DMS 273 treated with DMSO at 0.1 percent for 48 hours (cell line): ENCODE results near the gene KRTAP19-4.
"Not testable (repeated sequence)": the region's sequence is repeated elsewhere in the genome, so short reads cannot be mapped to it uniquely, and the experiment has no call there.

ENCODE experiments used
- DNase-seq: peaks from one replicate; lab custom pipeline; 2025; lab: John Stamatoyannopoulos, UW

Gene KRTAP19-4

GRCh38 chr21:30497065-30497464 lies at the start of gene KRTAP19-4:
Gene KRTAP19-4, minus strand, starts transcription at chr21:30497165. Its CDS starts 55 bp downstream, at chr21:30497110.
- DNase-seq = no peak

- no peak for DNase-seq
Measured at GRCh38 chr21:30541764-30542163, 44.8 kb upstream of the KRTAP19-4 start, which contains the start of gene KRTAP19-6. Gene KRTAP19-6, minus strand, starts transcription at chr21:30541864. Its CDS starts 31 bp downstream, at chr21:30541833.

- no peak for DNase-seq
Measured at GRCh38 chr21:30518876-30519275, 21.9 kb upstream of the KRTAP19-4 start.

- DNase-seq = no peak
Measured at GRCh38 chr21:30515681-30516080, 18.7 kb upstream of the KRTAP19-4 start.

GRCh38 chr21:30505621-30506205 lies 8.7 kb upstream of the KRTAP19-4 start:
- DNase-seq = not testable (repeated sequence)

GRCh38 chr21:30502041-30502440 lies 5.1 kb upstream of the KRTAP19-4 start, which contains the start of gene KRTAP19-5:
Gene KRTAP19-5, minus strand, starts transcription at chr21:30502141. Its CDS starts 51 bp downstream, at chr21:30502090.
- no peak for DNase-seq

- DNase-seq = no peak
Measured at GRCh38 chr21:30491963-30492428, 5.0 kb downstream of the KRTAP19-4 start, which contains the start of gene KRTAP19-3. Gene KRTAP19-3, minus strand, starts transcription at chr21:30492013. Its CDS starts 56 bp downstream, at chr21:30491957.

- no peak for DNase-seq
Measured at GRCh38 chr21:30487336-30487735, 9.6 kb downstream of the KRTAP19-4 start, which contains the start of gene KRTAP19-2. Gene KRTAP19-2, minus strand, starts transcription at chr21:30487436. Its CDS starts 88 bp downstream, at chr21:30487348.

GRCh38 chr21:30486180-30486579 lies 10.8 kb downstream of the KRTAP19-4 start:
- DNase-seq = no peak

GRCh38 chr21:30482130-30482529 lies 14.8 kb downstream of the KRTAP19-4 start:
- DNase-seq = no peak

- no peak for DNase-seq
Measured at GRCh38 chr21:30480145-30480544, 16.8 kb downstream of the KRTAP19-4 start, which contains the start of gene KRTAP19-1. Gene KRTAP19-1, minus strand, starts transcription at chr21:30480367. Its CDS starts 50 bp downstream, at chr21:30480317.

GRCh38 chr21:30479259-30479658 lies 17.7 kb downstream of the KRTAP19-4 start:
- DNase-seq = no peak

- no peak for DNase-seq
Measured at GRCh38 chr21:30478004-30478403, 19.0 kb downstream of the KRTAP19-4 start.

- DNase-seq = no peak
Measured at GRCh38 chr21:30468900-30469714, 27.9 kb downstream of the KRTAP19-4 start.

GRCh38 chr21:30463713-30464112 lies 33.3 kb downstream of the KRTAP19-4 start:
- no peak for DNase-seq

- no peak for DNase-seq
Measured at GRCh38 chr21:30448514-30448913, 48.5 kb downstream of the KRTAP19-4 start.

GRCh38 chr21:30447056-30447455 lies 49.9 kb downstream of the KRTAP19-4 start:
- DNase-seq = no peak
